GM10847 (cell line): ENCODE data around the gene RPTOR.

Source experiments
- POLR2A ChIP-seq: IDR thresholded peaks from 2 replicates; pipeline ENCODE4 v1.6.1; 2011; ENCODE audit not compliant: insufficient read length; ENCODE audit errors: extremely low read depth

The RPTOR gene

GRCh38 chr17:80849119-80849518 is 304.5 kb downstream of the RPTOR start:
- TF ChIP-seq POLR2A = no peak

GRCh38 chr17:80850109-80850508 is 305.5 kb downstream of the RPTOR start:
- TF ChIP-seq POLR2A = no peak

- no peak for TF ChIP-seq POLR2A
These were observed 306.2 kb downstream of the RPTOR start for GRCh38 chr17:80850817-80851216.

- TF ChIP-seq POLR2A = no peak
These were observed 306.8 kb downstream of the RPTOR start for GRCh38 chr17:80851277-80851925.

GRCh38 chr17:80852476-80853015 is 307.9 kb downstream of the RPTOR start:
- TF ChIP-seq POLR2A = no peak

- no peak for TF ChIP-seq POLR2A
These were observed 308.4 kb downstream of the RPTOR start for GRCh38 chr17:80853076-80853475.

GRCh38 chr17:80854220-80854619 is 309.6 kb downstream of the RPTOR start:
- no peak for TF ChIP-seq POLR2A

- TF ChIP-seq POLR2A = no peak
These were observed 310.7 kb downstream of the RPTOR start for GRCh38 chr17:80855196-80855947.

GRCh38 chr17:80855948-80856862 is 311.6 kb downstream of the RPTOR start:
- TF ChIP-seq POLR2A = no peak

GRCh38 chr17:80856863-80857755 is 312.5 kb downstream of the RPTOR start:
- TF ChIP-seq POLR2A = no peak

- no peak for TF ChIP-seq POLR2A
These were observed 313.1 kb downstream of the RPTOR start for GRCh38 chr17:80857756-80858171.

GRCh38 chr17:80858301-80859001 is 313.8 kb downstream of the RPTOR start:
- TF ChIP-seq POLR2A = no peak

- TF ChIP-seq POLR2A = no peak
These were observed 314.6 kb downstream of the RPTOR start for GRCh38 chr17:80859002-80859941.
